ENCODE results near the gene HS6ST1. TPM values are rescaled to one million over a fixed set of nuclear protein-coding genes. Genes with fewer than 3 reads are reported as not detected.

Gene HS6ST1
- total RNA-seq, 6 experiments from 2014 or later = 18.5 to 27.2 (median 24.3) TPM

DNA sequence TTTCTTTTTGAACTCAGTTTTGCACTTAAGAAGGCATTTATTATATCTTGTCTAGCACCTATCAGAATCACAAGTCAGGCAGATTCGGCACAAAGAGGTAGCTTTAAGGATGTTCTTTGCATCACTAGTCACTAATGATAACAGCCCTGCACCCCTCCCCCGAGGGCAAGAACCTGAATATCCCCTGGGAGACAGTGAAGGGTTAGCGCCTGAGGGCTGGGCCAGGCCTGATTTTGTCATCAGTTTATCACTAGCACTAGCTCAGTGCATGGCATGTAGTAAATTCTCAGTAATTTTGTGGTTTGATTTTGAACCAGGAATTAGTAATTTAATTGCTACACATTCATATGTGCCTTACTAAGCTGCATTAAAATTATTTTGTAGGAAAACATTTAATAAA is 23.9 kb upstream of the HS6ST1 start:
- H3K36me3 Mint-ChIP-seq (ENCODE audit: low read depth) = peaks cover 7% of the 10 kb centered on the region; the same call in 1 of the 2 replicates

DNA sequence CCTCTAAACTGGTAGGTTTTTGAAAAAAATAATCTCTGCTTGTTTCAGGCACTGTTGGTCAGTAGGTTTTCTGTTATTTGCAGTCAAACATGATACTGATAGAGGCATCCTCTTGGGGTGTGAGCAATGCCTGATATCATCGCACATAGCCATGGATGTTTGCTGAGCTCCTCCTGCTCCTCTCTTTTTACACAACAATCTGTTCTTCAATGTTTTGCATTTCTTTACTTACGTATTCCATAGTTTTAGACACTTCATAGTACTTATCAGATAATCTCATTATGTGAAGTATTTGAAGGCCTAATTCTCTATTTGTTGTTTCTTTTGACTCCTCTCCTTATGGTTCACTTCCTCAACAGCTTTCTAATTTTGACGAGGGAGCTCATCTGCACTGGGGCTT is 23.0 kb upstream of the HS6ST1 start:
- H3K9me3 Mint-ChIP-seq = peaks cover 4% of the 10 kb centered on the region; the same call in 1 of the 2 replicates
- no peak for DNase-seq
- H3K4me3 Mint-ChIP-seq = no peak overlapping the region
- H3K4me1 Mint-ChIP-seq (ENCODE audit: low read depth) = peaks cover 5% of the 10 kb centered on the region; the same call in 1 of the 2 replicates
- TF ChIP-seq, protein P1, sequence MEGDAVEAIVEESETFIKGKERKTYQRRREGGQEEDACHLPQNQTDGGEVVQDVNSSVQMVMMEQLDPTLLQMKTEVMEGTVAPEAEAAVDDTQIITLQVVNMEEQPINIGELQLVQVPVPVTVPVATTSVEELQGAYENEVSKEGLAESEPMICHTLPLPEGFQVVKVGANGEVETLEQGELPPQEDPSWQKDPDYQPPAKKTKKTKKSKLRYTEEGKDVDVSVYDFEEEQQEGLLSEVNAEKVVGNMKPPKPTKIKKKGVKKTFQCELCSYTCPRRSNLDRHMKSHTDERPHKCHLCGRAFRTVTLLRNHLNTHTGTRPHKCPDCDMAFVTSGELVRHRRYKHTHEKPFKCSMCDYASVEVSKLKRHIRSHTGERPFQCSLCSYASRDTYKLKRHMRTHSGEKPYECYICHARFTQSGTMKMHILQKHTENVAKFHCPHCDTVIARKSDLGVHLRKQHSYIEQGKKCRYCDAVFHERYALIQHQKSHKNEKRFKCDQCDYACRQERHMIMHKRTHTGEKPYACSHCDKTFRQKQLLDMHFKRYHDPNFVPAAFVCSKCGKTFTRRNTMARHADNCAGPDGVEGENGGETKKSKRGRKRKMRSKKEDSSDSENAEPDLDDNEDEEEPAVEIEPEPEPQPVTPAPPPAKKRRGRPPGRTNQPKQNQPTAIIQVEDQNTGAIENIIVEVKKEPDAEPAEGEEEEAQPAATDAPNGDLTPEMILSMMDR (IDR thresholded peaks at IDR 0.05) = no peak
- H3K27me3 Mint-ChIP-seq (ENCODE audit: insufficient read depth) = peaks cover 2% of the 10 kb centered on the region; the same call in 1 of the 2 replicates
- peaks cover 7% of the 10 kb centered on the region; the same call in 1 of the 2 replicates for H3K36me3 Mint-ChIP-seq (ENCODE audit: low read depth)
- no peak overlapping the region for H3K27ac Mint-ChIP-seq

More for the DNA sequence above, 23.9 kb upstream of the HS6ST1 start:
- no peak overlapping the region for H3K27ac Mint-ChIP-seq
- no peak overlapping the region for H3K4me3 Mint-ChIP-seq
- H3K27me3 Mint-ChIP-seq (ENCODE audit: insufficient read depth) = peaks cover 2% of the 10 kb centered on the region; the same call in 1 of the 2 replicates
- DNase-seq = no peak
- H3K9me3 Mint-ChIP-seq = peaks cover 4% of the 10 kb centered on the region; the same call in 1 of the 2 replicates
- H3K4me1 Mint-ChIP-seq (ENCODE audit: low read depth) = peaks cover 8% of the 10 kb centered on the region
- TF ChIP-seq, protein P1 (IDR thresholded peaks at IDR 0.05) = no peak

DNA sequence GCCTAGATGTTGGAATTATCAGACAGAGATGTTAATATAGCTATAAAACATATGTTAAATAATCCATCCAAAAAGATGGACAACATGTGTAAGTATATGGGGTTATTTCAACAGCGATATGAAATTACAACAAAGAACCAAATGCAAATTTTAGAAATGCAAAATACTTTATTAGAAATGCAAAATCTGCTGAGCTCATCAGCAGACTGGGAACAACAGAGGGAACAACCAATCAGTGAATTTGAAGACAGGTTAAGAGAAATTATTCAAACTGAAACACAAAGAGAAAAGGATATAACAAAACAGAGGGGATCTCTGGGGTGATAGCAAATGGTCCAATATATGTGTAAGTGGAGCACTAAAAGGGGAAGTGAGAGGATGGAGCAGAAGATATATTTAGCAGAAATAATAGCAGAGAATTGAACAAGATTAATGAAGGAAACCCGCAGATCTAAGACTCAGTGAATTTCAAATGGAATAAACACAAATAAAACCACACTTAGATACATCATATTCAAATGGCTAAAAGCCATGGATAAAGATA is 13.5 kb upstream of the HS6ST1 start:
- peaks cover 22% of the 10 kb centered on the region for H3K9me3 Mint-ChIP-seq
- TF ChIP-seq, protein P1 (IDR thresholded peaks at IDR 0.05) = no peak
- DNase-seq = no peak
- peaks cover 8% of the 10 kb centered on the region; the same call in 1 of the 2 replicates for H3K4me1 Mint-ChIP-seq (ENCODE audit: low read depth)
- peaks cover 7% of the 10 kb centered on the region for H3K27me3 Mint-ChIP-seq (ENCODE audit: insufficient read depth)
- no peak overlapping the region for H3K4me3 Mint-ChIP-seq
- peaks cover 19% of the 10 kb centered on the region for H3K36me3 Mint-ChIP-seq (ENCODE audit: low read depth)
- no peak overlapping the region for H3K27ac Mint-ChIP-seq

DNA sequence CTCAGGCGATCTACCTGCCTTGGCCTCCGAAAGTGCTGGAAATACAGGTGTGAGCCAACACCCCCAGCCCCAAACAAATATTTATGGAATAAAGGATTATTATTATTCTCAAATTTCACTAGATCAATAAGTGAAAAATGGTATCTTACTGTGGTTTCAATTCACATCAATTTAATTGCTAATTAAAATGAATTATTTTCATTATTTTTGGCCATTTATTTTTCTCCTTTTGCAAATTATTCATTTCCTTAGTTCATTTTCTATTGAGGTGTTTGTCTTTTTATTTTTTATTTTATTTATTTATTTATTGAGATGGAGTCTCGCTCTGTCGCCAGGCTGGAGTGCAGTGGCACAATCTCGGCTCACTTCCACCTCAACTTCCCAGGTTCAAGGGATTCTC is 11.9 kb upstream of the HS6ST1 start:
- Mint-ChIP-seq H3K27me3 (ENCODE audit: insufficient read depth) (peaks cover 7% of the 10 kb centered on the region), H3K27ac (no peak overlapping the region), H3K36me3 (ENCODE audit: low read depth) (peaks cover 19% of the 10 kb centered on the region), H3K9me3 (peaks cover 22% of the 10 kb centered on the region), H3K4me1 (ENCODE audit: low read depth) (peaks cover 8% of the 10 kb centered on the region; the same call in 1 of the 2 replicates), H3K4me3 (no peak overlapping the region)
- TF ChIP-seq, protein P1 (IDR thresholded peaks at IDR 0.05) = no peak
- no peak for DNase-seq

DNA sequence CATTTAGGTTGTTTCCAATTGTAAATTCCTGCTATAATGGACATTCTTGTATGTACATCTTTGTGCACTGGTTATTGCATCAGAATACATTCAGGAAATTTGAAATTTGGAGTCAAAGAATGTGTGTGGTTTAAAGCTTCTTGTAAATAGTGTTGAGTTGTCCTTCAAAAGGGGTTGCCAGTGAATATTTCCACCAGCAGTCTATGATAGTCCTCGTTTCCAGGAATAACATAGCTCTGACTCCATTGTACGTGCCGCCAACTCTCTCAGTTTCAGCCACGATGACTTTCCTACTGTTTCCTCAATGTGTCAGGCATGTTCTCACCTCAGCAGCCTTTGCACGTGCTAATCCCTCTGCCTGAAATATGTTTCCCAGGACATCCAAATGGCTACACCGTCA is 10.9 kb upstream of the HS6ST1 start:
- Mint-ChIP-seq H3K36me3 (ENCODE audit: low read depth) (peaks cover 19% of the 10 kb centered on the region), H3K9me3 (peaks cover 22% of the 10 kb centered on the region), H3K4me3 (no peak overlapping the region), H3K27me3 (ENCODE audit: insufficient read depth) (peaks cover 7% of the 10 kb centered on the region), H3K27ac (no peak overlapping the region), H3K4me1 (ENCODE audit: low read depth) (peaks cover 8% of the 10 kb centered on the region; the same call in 1 of the 2 replicates)
- TF ChIP-seq, protein P1 (IDR thresholded peaks at IDR 0.05) = no peak
- DNase-seq = no peak
